HPDE6-E6E7 (cell line): ENCODE results near the gene NXPE4.
"Not testable (repeated sequence)": the region's sequence is repeated elsewhere in the genome, so short reads cannot be mapped to it uniquely, and the experiment has no call there.

Source experiments
- DNase-seq: peaks from one replicate; pipeline ENCODE4 v3.0.0; 2011; ENCODE audit warnings: missing footprints; ENCODE audit errors: extremely low spot score

NXPE4 gene

DNA sequence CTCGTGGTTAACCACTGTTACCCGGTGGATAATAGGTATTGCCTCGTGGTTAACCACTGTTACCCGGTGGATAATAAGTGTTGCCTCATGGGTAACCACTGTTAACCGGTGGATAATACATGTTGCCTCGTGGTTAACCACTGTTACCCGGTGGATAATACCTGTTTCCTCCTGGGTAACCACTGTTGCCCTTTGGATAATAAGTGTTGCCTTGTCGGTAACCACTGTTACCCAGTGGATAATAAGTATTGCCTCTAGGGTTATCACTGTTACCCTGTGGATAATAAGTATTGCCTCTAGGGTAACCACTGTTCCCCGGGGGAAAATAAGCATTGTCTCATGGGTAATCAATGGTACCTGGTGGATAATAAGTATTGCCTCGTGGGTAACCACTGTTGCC lies 15.0 kb upstream of the NXPE4 start:
- no peak for DNase-seq

DNA sequence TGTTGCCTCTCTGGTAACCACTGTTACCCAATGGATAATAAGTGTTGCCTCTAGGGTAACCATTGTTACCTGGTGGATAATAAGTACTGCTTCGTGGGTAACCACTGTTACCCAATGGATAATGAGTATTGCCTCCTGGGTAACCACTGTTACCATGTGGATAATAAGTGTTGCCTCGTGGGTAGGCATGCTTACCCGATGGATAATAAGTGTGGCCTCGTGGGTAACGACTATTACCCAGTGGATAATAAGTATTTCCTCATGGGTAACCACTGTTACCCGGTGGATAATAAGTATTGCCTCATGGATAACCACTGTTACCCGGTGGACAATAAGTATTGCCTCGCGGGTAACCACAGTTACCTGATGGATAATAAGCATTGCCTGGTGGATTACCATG lies 13.8 kb upstream of the NXPE4 start:
- DNase-seq, result no peak

DNA sequence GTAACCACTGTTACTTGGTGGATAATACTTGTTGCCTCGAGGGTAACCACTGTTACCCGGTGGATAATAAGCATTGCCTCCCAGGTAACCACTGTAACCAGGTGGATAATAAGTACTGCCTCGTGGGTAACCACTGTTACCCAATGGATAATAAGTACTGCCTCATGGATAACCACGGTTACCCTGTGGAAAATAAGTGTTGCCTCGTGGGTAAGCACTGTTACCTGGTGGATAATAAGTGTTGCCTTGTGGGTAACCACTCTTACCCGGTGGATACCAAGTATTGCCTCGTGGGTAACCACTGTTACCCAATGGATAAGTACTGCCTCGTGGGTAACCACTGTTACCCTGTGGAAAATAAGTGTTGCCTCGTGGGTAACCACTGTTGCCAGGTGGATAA lies 13.0 kb upstream of the NXPE4 start:
- not testable (repeated sequence) for DNase-seq

DNA sequence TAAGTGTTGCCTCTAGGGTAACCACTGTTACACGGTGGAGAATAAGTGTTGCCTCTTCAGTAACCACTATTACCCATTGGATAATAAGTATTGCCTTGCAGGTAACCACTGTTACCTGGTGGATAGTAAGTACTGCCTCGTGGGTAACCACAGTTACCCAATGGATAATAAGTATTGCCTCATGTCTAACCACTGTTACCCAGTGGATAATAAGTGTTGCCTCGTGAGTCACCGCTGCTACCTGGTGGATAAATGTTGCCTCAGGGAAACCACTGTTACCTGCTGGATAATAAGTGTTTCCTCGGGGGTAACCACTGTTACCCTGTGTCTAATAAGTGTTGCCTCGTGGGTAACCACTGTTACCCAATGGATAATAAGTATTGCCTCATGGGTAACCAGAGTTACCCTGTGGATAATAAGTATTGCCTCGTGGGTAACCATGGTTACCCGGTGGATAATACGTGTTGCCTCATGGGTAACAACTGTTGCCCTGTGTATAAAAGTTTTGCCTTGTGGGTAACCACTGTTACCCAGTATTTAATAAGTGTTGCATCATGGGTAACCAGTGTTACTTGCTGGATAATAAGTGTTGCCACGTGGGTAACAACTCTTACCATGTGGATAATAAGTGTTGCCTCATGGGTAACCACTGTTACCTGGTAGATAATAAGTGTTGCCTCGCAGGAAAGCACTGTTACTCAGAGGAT lies 12.3 kb upstream of the NXPE4 start:
- no peak for DNase-seq

DNA sequence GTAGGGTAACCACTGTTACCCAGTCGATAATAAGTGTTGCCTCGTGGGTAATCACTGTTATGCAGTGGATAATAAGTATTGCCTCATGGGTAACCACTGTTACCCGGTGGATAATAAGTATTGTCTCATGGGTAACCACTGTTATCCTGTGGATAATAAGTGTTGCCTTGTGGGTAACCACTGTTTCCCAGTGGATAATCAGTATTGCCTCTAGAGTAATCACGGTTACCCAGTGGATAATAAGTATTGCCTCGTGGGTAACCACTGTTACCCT lies 11.2 kb upstream of the NXPE4 start:
- DNase-seq, result not testable (repeated sequence)

DNA sequence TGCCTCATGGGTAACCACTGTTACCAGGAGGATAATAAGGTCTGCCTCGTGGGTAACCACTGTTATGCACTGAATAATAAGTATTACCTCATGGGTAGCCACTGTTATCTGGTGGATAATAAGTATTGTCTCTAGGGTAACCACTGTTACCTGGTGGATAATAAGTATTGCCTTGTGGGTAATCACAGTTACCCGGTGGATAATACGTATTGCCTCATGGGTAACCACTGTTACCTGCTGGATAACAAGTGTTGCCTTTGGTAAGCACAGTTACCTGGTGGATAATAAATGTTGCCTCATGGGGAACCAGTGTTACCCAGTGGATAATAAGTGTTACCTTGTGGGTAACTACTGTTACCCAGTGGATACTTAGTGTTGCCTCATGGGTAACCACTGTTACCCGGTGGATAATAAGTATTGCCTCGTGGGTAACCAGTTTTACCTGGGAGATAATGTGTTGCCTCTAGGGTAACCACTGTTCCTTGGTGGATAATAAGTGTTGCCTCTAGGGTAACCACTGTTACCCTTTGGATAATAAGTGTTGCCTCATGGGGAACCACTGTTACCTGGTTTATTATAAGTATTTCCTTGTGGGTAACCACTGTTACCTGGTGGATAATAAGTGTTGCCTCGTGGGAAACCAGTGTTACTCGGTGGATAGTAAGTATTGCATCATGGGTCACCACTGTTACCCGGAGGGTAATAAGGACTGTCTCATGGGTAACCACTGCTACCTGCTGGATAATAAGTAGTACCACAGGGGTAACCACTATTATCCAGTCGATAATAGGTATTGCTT lies 10.6 kb upstream of the NXPE4 start:
- DNase-seq, result no peak

DNA sequence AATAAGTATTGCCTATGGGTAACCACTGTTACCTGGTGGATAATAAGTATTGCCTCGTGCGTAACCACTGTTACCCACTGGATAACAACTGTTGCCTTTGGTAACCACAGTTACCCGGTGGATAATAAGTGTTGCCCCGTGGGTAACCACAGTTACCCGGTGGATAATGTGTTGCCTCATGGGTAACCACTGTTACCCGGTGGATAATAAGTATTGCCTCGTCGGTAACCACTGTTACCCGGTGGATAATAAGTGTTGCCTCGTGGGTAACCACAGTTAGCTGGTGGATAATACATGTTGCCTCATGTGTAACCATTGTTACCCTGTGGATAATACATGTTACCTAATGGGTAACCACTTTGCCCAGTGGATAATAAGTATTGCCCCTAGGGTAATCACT lies 9.8 kb upstream of the NXPE4 start:
- no peak for DNase-seq

DNA sequence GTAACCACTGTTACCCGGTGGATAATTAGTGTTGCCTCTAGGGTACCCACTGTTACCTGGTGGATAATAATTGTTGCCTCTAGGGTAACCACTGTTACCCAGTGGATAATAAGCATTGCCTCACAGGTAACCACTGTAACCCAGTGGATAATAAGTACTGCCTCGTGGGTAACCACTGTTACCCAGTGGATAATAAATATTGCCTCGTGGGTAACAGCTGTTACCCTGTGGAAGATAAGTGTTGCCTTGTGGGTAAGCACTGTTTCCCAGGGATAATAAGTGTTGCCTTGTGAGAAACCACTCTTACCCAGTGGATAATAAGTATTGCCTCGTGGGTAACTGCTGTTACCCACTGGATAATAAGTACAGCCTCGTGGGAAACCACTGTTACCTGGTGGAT lies 9.3 kb upstream of the NXPE4 start:
- DNase-seq, result no peak

DNA sequence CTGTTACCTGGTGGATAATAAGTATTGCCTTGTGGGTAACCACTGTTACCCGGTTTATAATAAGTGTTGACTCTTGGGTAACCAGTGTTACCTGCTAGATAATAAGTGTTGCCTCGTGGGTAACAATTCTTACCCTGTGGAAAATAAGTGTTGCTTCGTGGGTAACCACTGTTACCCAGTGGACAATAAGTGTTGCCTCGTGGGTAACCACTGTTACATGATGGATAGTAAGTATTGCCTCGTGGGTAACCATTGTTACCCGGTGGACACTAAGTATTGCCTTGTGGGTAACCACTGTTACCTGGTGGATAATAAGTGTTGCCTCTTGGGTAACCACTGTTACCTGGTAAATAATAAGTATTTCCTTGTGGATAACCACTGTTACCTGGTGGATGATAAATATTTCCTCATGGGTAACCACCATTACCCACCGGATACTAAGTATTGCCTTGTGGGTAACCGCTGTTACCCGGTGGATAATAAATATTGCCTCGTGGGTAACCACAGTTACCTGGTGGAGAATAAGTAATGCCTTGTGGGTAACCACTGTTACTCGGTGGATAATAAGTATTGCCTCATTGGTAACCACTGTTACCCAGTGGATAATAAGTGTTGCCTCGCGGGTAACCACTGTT lies 8.7 kb upstream of the NXPE4 start:
- DNase-seq, result no peak

DNA sequence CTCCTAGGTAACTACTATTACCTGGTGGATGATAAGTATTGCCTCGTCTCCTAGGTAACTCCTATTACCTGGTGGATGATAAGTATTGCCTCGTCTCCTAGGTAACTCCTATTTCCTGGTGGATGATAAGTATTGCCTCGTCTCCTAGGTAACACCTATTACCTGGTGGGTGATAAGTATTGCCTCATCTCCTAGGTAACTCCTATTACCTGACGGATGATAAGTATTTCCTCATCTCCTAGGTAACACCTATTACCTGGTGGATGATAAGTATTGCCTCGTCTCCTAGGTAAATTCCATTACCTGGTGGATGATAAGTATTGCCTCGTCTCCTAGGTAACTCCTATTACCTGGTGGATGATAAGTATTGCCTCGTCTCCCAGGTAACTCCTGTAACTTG lies 7.6 kb upstream of the NXPE4 start:
- DNase-seq, result not testable (repeated sequence)

DNA sequence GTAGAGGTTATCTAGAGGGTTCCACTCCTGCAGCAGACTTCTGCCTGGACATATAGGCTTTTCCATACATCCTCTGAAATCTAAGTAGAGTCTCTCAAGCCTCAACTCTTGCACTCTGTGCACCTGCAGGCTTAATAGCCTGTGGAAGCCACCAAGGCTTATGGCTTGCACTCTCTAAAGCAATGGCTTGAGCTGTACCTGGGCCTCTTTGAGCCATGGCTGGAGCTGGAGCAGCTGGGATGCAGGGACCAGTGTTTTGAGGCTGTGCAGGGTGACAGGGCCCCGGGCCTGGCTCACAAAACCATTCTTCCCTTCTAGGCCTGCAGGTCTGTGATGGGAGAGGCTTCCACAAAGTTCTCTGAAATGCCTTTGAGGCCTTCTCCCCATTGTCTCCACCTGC lies 2.9 kb upstream of the NXPE4 start:
- DNase-seq, result no peak

DNA sequence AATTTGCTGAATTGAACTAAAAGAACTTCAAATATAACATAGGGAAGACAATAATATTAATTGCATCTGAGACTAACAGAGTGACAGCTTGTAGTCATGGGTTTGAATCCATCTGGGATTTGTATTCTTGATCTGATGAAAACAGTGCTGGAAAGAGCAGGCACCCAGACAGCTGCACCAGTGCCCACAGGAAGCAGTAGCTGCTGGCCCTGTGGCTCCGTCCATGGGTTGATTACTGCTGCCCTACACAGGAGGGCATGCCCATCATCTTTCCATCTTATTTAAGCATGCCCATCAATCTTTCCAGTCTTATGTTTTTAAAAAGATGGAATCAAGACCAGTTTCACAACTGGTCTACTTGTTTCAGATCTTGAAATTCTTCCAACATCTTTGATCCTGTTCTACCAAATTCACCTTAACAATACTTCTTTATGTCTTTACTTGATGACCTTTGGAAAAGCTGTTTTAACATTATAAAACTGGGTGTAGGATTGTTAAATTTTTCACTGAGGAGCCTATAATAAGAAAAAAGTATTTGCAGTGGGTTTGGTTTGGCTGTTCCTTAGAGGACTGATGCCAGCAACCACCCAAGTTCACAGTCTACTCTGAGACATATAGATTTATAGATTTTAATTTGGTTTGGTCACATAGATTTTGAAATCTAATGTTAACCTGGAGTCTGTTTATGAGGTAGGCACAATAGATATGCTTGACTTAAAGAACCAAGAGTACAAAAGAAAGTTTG lies 761 bp upstream of the NXPE4 start:
- no peak for DNase-seq

DNA sequence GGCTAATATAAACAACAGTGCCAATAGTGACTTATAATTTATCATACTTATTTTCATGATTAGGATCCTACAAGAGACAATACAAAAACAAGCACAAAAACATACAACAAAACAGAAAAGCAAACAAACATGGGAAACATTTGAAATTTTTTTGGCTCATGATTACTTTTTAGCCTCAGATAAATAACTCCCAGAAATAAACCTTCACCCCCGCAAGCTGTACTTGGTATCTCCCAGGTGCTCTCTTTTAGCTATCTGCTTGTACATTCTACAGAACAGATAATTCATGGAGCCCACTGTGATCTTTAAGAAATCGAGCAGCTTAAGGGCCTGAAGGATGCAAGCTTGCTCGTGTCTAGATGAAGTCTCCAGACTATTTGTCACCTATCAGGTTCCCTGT lies 883 bp downstream of the NXPE4 start:
- DNase-seq, result no peak

DNA sequence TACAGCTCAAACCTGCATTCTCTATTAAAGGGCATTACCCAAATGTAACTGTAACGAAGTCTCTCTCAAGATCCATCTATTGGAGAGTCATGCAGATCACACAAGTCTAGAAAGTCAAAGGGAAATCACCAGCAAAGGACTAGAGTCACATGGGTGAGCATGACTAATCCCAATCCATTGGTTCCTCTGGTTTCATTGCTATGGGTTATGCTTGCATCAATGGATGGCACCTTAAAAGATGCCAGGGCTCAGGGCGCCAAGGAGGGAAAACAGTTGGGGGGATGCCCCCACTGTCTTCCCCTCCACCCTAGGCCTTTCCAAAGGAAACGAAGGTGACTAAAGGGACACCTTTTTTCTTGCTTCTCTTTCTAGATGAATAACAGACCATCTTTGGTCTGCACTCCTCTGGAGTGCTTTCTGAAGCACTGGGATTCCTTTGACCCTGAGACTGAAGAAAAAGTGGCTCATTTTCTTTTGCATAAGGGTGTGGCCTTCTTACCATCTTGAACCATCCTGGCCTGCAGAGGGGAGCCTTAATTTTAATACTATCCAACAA lies 8.1 kb downstream of the NXPE4 start:
- no peak for DNase-seq

DNA sequence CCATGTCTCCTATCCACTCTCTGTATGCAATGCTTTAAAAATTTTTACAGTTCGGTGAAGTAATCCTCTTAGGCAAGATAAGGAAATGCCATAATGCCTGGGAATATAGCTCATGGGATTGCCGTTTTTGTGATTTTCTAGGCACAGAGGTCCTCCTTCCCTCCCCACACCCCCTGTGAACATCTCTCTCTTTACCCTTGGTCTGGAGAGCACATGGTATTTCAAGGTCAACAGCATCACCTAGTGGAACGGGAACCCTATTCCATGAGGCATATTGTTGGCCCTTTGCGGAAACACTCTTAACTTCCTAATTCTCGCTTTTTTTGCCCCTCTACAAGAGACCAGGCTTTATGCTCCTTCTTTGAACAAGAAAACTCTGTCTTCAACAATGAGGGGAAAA lies 8.8 kb downstream of the NXPE4 start:
- DNase-seq, result no peak

DNA sequence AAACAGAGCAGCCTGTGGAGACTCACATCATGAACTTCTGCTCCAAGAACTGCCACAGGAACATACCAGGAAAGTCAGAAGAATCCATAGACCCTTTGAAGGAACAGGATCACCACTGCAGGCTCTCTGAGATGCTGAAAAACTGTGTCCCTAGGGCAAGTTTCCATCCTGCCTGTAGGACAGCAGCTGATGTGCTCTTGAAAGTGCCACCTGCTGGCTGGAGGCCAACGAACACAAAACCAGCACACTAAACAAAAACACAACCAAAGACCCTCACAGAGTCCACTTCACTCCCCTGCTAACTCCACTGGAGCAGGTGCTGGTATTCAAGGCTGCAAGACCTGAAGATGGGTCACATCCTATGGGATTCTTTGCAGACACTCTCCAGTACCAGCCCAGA lies 23.9 kb downstream of the NXPE4 start:
- DNase-seq, result no peak

DNA sequence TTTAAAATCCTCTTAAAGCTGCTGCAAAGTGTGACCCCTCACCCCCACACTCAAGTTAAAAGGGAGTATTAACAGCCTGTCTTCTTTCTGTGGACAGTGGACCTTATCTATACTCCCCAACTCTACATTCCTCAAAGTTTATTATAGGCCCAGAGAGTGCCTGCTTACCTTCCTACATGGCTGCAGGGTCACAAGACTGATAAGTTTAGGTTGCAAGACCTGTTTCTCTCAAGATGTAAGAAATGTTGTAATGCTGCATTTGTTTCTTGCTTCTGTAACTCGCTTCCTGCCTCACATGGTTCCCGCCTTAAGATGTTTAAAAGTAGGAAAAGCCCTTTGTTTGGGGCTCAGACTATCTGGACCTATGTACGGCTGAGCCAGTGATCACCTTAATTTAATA lies 25.8 kb downstream of the NXPE4 start:
- DNase-seq, result no peak

DNA sequence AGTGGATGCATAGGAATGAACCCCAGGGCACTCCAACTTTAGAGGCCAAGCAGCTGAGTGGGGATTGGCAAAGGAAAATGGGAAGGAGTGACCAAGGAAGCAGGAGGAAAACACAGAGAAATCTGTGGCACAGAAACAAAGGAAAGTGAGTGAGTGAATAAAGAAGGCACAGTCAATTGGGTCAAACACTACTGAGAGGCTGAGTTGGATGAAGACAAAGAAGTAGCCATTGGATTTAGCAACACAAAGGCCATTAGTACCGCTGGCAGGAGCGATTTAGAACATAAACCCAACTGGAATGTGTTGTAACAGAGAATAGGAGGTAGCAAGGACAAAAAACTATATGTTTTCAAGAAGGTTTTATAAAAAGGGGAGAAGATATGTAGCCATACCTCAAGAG lies 29.3 kb downstream of the NXPE4 start:
- DNase-seq, result no peak

DNA sequence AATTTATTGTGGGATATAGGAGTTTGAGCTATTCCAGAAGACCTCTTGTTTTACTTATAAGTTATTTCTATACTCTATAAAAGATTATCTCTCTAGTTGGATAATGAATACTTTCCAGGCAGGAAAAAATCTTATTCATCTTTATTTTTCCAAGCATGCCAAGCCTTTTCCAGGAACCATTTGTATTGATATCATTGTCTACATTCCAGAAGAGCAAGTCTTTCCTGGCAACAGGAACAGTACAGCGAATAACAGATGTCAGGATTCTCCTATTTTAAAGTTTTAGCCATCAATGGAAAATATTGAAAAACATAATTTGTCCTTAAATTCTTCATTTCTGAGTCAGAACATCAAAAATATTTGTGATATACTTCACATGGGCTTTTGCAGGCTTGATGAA lies 30.8 kb downstream of the NXPE4 start:
- no peak for DNase-seq

DNA sequence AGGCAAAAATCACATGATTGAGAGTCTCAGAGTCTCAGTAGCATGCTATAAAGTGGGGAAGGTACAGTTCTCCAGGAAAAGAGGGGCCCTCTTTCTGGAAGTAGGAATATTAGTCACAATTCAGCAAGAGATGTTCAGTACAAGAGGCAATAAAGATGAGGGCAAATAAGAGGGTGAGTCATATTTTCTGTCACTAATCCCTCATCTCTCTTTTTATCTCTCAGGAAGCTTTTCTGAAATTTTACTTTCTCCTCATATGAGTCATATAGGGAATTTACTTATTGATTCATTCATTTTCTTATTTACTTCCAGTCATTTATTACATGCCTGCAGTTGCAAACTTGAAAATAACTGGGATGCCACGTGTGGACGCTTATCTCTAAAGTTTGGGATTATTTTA lies 32.5 kb downstream of the NXPE4 start:
- no peak for DNase-seq

DNA sequence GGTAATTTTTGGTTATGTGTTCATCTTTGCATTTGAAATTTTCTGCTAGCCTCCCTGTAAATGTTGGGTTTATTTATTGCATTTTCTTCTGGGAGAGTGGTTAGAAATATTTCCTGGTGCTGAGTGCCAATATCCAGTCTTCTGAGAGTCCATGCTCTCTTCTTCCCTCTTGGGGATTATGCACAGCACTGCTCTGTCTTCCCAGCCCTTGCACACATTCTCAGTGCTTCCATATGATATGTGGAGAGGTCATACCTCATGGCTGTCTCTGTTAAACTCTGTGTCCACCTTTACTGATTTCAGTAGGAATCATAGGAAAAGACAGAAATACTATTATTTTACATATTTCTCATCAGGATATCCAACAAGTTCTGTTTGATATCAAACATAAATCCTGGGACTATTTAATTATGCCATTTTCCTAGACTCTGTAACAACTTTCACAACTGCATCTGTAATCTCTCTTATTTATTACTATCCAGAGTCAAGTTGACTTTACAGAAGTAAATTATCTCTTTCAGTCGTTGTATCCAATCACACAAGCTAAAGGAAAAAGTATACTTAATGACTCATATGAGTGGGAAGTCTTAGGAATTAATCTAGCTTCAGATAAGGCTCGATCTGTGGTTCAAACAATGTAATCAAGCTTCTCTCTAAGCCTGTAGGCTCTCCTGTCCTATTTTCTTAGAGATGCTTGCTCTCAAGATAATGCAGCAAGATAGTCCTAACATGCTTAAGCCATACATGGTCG lies 33.2 kb downstream of the NXPE4 start:
- no peak for DNase-seq
